HCT116 (cell line): ENCODE measurements around the gene HSPB1. TPM values are rescaled to one million over a fixed set of nuclear protein-coding genes. Genes with fewer than 3 reads are reported as not detected.

ENCODE experiments used
- ATAC-seq: fragments of 200-7000 bp; cut with Tn5 transposase; 2 replicates; pipeline ENCODE4 v1.9.1; 2020; ENCODE audit warnings: mild to moderate bottlenecking, moderate library complexity
- BruUV-seq: library from RNA; stranded (reverse); fragments of 400-500 nt; replicated peaks from 2 replicates; lab custom pipeline; 2021; lab: Mats Ljungman, UMichigan
- CTCF ChIA-PET: fragments of 300-600 bp; sonication (Branson Sonifier 250); formaldehyde crosslinking; loops from one replicate; lab custom pipeline; 2021; ENCODE audit warnings: antibody characterized with exemption; lab: Charles Lee
- POLR2A ChIA-PET: fragments of 300-600, 350-600 bp; sonication (Branson Sonifier 250); formaldehyde crosslinking; loops from one replicate; lab custom pipeline; 2021; ENCODE audit warnings: antibody characterized with exemption; lab: Charles Lee
- RAD21 ChIA-PET, 2 experiments: fragments of 300-600 bp; sonication (Branson Sonifier 250); formaldehyde crosslinking; loops; one replicate each; lab custom pipeline; 2023; ENCODE audit warnings: low total read pairs in 2 of 2; ENCODE audit not compliant: uncharacterized antibody in 2 of 2, unreplicated experiment in 2 of 2, low non-redundant PET in 1 of 2; lab: Charles Lee
- DNase-seq: peaks from one replicate; pipeline ENCODE4 v3.0.0-alpha.2; 2010; ENCODE audit warnings: low read depth, low spot score
- H2AFZ ChIP-seq: fragments of 200-600 bp; shearing (Covaris generic), sonication (generic); 2 replicates; pipeline ENCODE4 v1.6.1; 2017; ENCODE audit warnings: low read depth, mixed run types, mixed read lengths, antibody characterized with exemption, low read length; ENCODE audit not compliant: poor library complexity, severe bottlenecking
- H3K27ac ChIP-seq: 2 replicates; pipeline ENCODE4 v1.5.1; 2012; ENCODE audit warnings: low read depth, low read length
- H3K27me3 ChIP-seq: fragments of 200-600 bp; sonication (generic); 2 replicates; pipeline ENCODE4 v1.6.1; 2016; ENCODE audit warnings: mixed run types, low read length, mixed read lengths; ENCODE audit not compliant: insufficient read depth
- H3K36me3 ChIP-seq, 2 experiments: fragments of 200-500 bp in 1 of 2; fragments of 200-600 bp in 1 of 2; sonication (Bioruptor generic) in 1 of 2; sonication (generic) in 1 of 2; 2 replicates each; pipeline versions ENCODE4 v1.5.1 to v1.6.1; 2014 to 2016; ENCODE audit warnings: low read length in 2 of 2, inconsistent platforms in 1 of 2, mixed read lengths in 1 of 2, mixed run types in 1 of 2; ENCODE audit not compliant: insufficient read depth in 2 of 2, control insufficient read depth in 1 of 2
- H3K4me1 ChIP-seq, 2 experiments: fragments of 200-600 bp in 1 of 2; sonication (generic) in 1 of 2; 2 replicates each; pipeline versions ENCODE4 v1.5.1 to v1.6.1; 2012 to 2017; ENCODE audit warnings: low read length in 2 of 2, inconsistent platforms in 1 of 2, mild to moderate bottlenecking in 1 of 2, mixed read lengths in 1 of 2, mixed run types in 1 of 2, moderate library complexity in 1 of 2; ENCODE audit not compliant: insufficient read depth in 2 of 2, control insufficient read depth in 1 of 2
- H3K4me2 ChIP-seq: fragments of 200-600 bp; sonication (generic); 2 replicates; pipeline ENCODE4 v1.6.1; 2017; ENCODE audit warnings: mixed run types, low read length, mixed read lengths
- H3K4me3 ChIP-seq, 2 experiments: fragments of 200-600 bp in 1 of 2; sonication (generic) in 1 of 2; replicated peaks in 1 of 2; 2 replicates each; pipeline ENCODE4 v1.5.1; 2011 to 2016; ENCODE audit warnings: low read length in 2 of 2, control low read depth in 1 of 2, low read depth in 1 of 2, mild to moderate bottlenecking in 1 of 2, mixed read lengths in 1 of 2, mixed run types in 1 of 2
- H3K79me2 ChIP-seq: fragments of 200-600 bp; sonication (generic); 2 replicates; pipeline ENCODE4 v1.6.1; 2017; ENCODE audit warnings: mild to moderate bottlenecking, mixed run types, low read length, moderate library complexity, mixed read lengths; ENCODE audit not compliant: insufficient read depth
- H3K9ac ChIP-seq: fragments of 200-600 bp; sonication (generic); 2 replicates; pipeline ENCODE4 v1.6.1; 2016; ENCODE audit warnings: low read length, mixed read lengths
- H3K9me2 ChIP-seq: fragments of 200-600 bp; sonication (generic), shearing (Covaris generic); 2 replicates; pipeline ENCODE4 v1.6.1; 2017; ENCODE audit warnings: mixed run types, mild to moderate bottlenecking, moderate library complexity; ENCODE audit not compliant: insufficient read depth
- H3K9me3 ChIP-seq, 2 experiments: fragments of 200-500 bp in 1 of 2; fragments of 200-600 bp in 1 of 2; sonication (Bioruptor generic) in 1 of 2; sonication (generic) in 1 of 2; 2 replicates each; pipeline ENCODE4 v1.6.1; 2014 to 2017; ENCODE audit warnings: low read length in 2 of 2, mixed read lengths in 2 of 2, inconsistent platforms in 1 of 2, low read depth in 1 of 2, mild to moderate bottlenecking in 1 of 2, mixed run types in 1 of 2, moderate library complexity in 1 of 2; ENCODE audit not compliant: control insufficient read depth in 1 of 2, insufficient read depth in 1 of 2
- H4K20me1 ChIP-seq: fragments of 200-600 bp; sonication (generic), shearing (Covaris generic); 2 replicates; pipeline ENCODE4 v1.6.1; 2017; ENCODE audit warnings: mixed run types, mild to moderate bottlenecking, moderate library complexity; ENCODE audit not compliant: insufficient read depth
- ATF3 ChIP-seq: IDR thresholded peaks from 2 replicates; pipeline ENCODE4 v1.6.1; 2012
- CBX3 ChIP-seq: IDR thresholded peaks from 2 replicates; pipeline ENCODE4 v1.6.1; 2012; ENCODE audit warnings: low read depth
- CEBPB ChIP-seq: IDR thresholded peaks from 2 replicates; pipeline ENCODE4 v1.6.1; 2012; ENCODE audit warnings: low read depth
- CTCF ChIP-seq, 3 experiments: fragments of 200-600 bp in 1 of 3; sonication (generic) in 1 of 3; IDR thresholded peaks in 2 of 3; conservative IDR thresholded peaks in 1 of 3; 2 replicates each; pipeline ENCODE4 v1.5.1; 2012 to 2017; ENCODE audit warnings: low read depth in 2 of 3, low read length in 2 of 3, antibody characterized with exemption in 1 of 3, borderline replicate concordance in 1 of 3, control low read depth in 1 of 3, mild to moderate bottlenecking in 1 of 3, mixed read lengths in 1 of 3, mixed run types in 1 of 3, moderate library complexity in 1 of 3; ENCODE audit not compliant: insufficient read depth in 1 of 3
- ELF1 ChIP-seq: IDR thresholded peaks from 2 replicates; pipeline ENCODE4 v1.6.1; 2012; ENCODE audit warnings: low read depth, borderline replicate concordance
- POLR2AphosphoS5 ChIP-seq: IDR thresholded peaks from 2 replicates; pipeline ENCODE4 v1.6.1; 2011; ENCODE audit warnings: mild to moderate bottlenecking, low read depth, low read length, moderate library complexity
- SP1 ChIP-seq: IDR thresholded peaks from 2 replicates; pipeline ENCODE4 v1.6.1; 2012; ENCODE audit warnings: low read depth
- TCF7L2 ChIP-seq: IDR thresholded peaks from 2 replicates; pipeline ENCODE4 v1.7.0; 2011; ENCODE audit warnings: borderline replicate concordance, inconsistent platforms; ENCODE audit not compliant: insufficient read depth, insufficient read length; ENCODE audit errors: extremely low read depth
- YY1 ChIP-seq: IDR thresholded peaks from 2 replicates; pipeline ENCODE4 v1.6.1; 2011; ENCODE audit warnings: low read length, low read depth, moderate library complexity, mild to moderate bottlenecking; ENCODE audit not compliant: insufficient replicate concordance; ENCODE audit errors: extremely low read depth
- ZFX ChIP-seq: fragments of 450-650 bp; IDR thresholded peaks from 2 replicates; pipeline ENCODE4 v1.6.1; 2017
- intact Hi-C: fragments of 100-400 bp; cut with micrococcal nuclease; formaldehyde crosslinking; loops from 2 replicates; pipeline ENCODE4 v1.10.0; 2022
- total RNA-seq: library from RNA; stranded (reverse); gene quantifications from one replicate; pipeline ENCODE4 v1.2.1, GENCODE V29; 2021; ENCODE audit not compliant: unreplicated experiment
- TF ChIP-seq, protein P1 (sequence below): IDR thresholded peaks from 2 replicates; pipeline ENCODE4 v1.6.1; 2012; ENCODE audit warnings: low read depth

The HSPB1 gene
- total RNA-seq, 1 experiment from 2014 or later: 524 TPM

GRCh38 chr7:76280408-76280807 lies 22.1 kb upstream of the HSPB1 start:
- Histone ChIP-seq H3K9ac (no peak overlapping the region), H2AFZ (no peak overlapping the region), H3K27ac (no peak overlapping the region), H3K79me2 (peaks cover 5% of the 10 kb centered on the region; the same call in 1 of the 2 replicates), H3K27me3 (no peaks in the 10 kb centered on the region), H3K9me2 (no peaks in the 10 kb centered on the region), H3K9me3 (no peaks in the 10 kb centered on the region), H4K20me1 (no peaks in the 10 kb centered on the region), H3K36me3 (peaks cover 0 to 4% of the 10 kb centered on the region in 2 experiments; a peak in 1 of 4 replicates), H3K4me1 (peaks cover 10 to 21% of the 10 kb centered on the region in 2 experiments), H3K4me3 (no peak overlapping the region), H3K4me2 (no peak overlapping the region)
- no peak for TF ChIP-seq CBX3
- TF ChIP-seq, protein P1, sequence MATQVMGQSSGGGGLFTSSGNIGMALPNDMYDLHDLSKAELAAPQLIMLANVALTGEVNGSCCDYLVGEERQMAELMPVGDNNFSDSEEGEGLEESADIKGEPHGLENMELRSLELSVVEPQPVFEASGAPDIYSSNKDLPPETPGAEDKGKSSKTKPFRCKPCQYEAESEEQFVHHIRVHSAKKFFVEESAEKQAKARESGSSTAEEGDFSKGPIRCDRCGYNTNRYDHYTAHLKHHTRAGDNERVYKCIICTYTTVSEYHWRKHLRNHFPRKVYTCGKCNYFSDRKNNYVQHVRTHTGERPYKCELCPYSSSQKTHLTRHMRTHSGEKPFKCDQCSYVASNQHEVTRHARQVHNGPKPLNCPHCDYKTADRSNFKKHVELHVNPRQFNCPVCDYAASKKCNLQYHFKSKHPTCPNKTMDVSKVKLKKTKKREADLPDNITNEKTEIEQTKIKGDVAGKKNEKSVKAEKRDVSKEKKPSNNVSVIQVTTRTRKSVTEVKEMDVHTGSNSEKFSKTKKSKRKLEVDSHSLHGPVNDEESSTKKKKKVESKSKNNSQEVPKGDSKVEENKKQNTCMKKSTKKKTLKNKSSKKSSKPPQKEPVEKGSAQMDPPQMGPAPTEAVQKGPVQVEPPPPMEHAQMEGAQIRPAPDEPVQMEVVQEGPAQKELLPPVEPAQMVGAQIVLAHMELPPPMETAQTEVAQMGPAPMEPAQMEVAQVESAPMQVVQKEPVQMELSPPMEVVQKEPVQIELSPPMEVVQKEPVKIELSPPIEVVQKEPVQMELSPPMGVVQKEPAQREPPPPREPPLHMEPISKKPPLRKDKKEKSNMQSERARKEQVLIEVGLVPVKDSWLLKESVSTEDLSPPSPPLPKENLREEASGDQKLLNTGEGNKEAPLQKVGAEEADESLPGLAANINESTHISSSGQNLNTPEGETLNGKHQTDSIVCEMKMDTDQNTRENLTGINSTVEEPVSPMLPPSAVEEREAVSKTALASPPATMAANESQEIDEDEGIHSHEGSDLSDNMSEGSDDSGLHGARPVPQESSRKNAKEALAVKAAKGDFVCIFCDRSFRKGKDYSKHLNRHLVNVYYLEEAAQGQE: no peak
- no peak for TF ChIP-seq POLR2AphosphoS5
- TF ChIP-seq SP1: no peak
- TF ChIP-seq TCF7L2: no peak
- TF ChIP-seq YY1: no peak
- TF ChIP-seq CEBPB: no peak
- no peak for TF ChIP-seq ATF3
- no peak for TF ChIP-seq CTCF (IDR thresholded peaks at IDR 0.05 in 2 of 3, conservative IDR thresholded peaks at IDR 0.05 in 1 of 3; ENCODE audit: borderline replicate concordance in 1 of 3, insufficient read depth in 1 of 3, low read depth in 2 of 3, low read length in 2 of 3)
- TF ChIP-seq ELF1: no peak
- no peak for TF ChIP-seq ZFX
- no TSS peak for BruUV-seq
- ChIA-PET POLR2A (no interaction called here), RAD21 (interaction anchor here (0.6 to 0.8 kb wide), 2 partner anchors 212 to 840 kb away, joined by 4 read pairs; no protein-coding TSS in a partner anchor), CTCF (no interaction called here)
- DNase-seq: no peak
- intact Hi-C loops: no loop called here
- ATAC-seq: no peak
